ENCODE measurements around the gene TMEM91.

- TF ChIP-seq POLR2A (IDR thresholded peaks at IDR 0.05) (no peak), CTCF (IDR thresholded peaks at IDR 0.05) (no peak)
Measured at GRCh38 chr19:41399091-41399490, 22.8 kb downstream of the TMEM91 start.
